Natural killer cell (primary cell): ENCODE data around the gene RIPOR2. TPM values are rescaled to one million over a fixed set of nuclear protein-coding genes. Genes with fewer than 3 reads are reported as not detected.
"Not testable (repeated sequence)": the region's sequence is repeated elsewhere in the genome, so short reads cannot be mapped to it uniquely, and the experiment has no call there.

Experiments used
- ATAC-seq, 3 donors: fragments of 150-1000 bp in 2 of 3; fragments of 200-7000 bp in 1 of 3; cut with Tn5 transposase; 1 replicate in 1 of 3; 2 replicates in 2 of 3; pipeline ENCODE4 v1.10.0; 2021; ENCODE audit warnings: mild to moderate bottlenecking in 2 of 3, moderate library complexity in 2 of 3
- DNase-seq, 2 donors: peaks; one replicate each; pipeline versions ENCODE4 v3.0.0 to v3.0.0-alpha.2; 2013 to 2021; ENCODE audit warnings: mixed read lengths in 1 of 2
- H3K27ac ChIP-seq: one replicate; pipeline ENCODE4 v1.5.1; 2013; ENCODE audit warnings: mild to moderate bottlenecking, low read length
- H3K27me3 ChIP-seq: one replicate; pipeline ENCODE4 v1.6.1; 2013; ENCODE audit warnings: low read length; ENCODE audit not compliant: control insufficient read depth, insufficient read depth
- H3K36me3 ChIP-seq: one replicate; pipeline ENCODE4 v1.6.1; 2013; ENCODE audit warnings: low read length; ENCODE audit not compliant: control insufficient read depth, insufficient read depth
- H3K4me1 ChIP-seq: one replicate; pipeline ENCODE4 v1.6.1; 2013; ENCODE audit warnings: low read length; ENCODE audit not compliant: control insufficient read depth, insufficient read depth
- H3K4me3 ChIP-seq: one replicate; pipeline ENCODE4 v1.5.1; 2013; ENCODE audit warnings: low read length
- H3K9me3 ChIP-seq: one replicate; pipeline ENCODE4 v1.6.1; 2013; ENCODE audit warnings: low read length; ENCODE audit not compliant: control insufficient read depth, insufficient read depth
- H3K27ac Mint-ChIP-seq, 2 donors: one replicate each; pipeline ENCODE4 v1.8.0; 2022; ENCODE audit warnings: mild to moderate bottlenecking in 2 of 2, mixed read lengths in 2 of 2, moderate library complexity in 1 of 2
- H3K27me3 Mint-ChIP-seq, 2 donors: one replicate each; pipeline ENCODE4 v1.8.0; 2022; ENCODE audit warnings: low read depth in 2 of 2, mixed read lengths in 2 of 2
- H3K36me3 Mint-ChIP-seq: one replicate; pipeline ENCODE4 v1.8.0; 2022; ENCODE audit warnings: mixed read lengths
- H3K4me1 Mint-ChIP-seq, 2 donors: one replicate each; pipeline ENCODE4 v1.8.0; 2022; ENCODE audit warnings: mixed read lengths in 2 of 2
- H3K4me3 Mint-ChIP-seq: one replicate; pipeline ENCODE4 v1.8.0; 2022; ENCODE audit warnings: mild to moderate bottlenecking, moderate library complexity, mixed read lengths
- H3K9me3 Mint-ChIP-seq, 2 donors: one replicate each; pipeline ENCODE4 v1.8.0; 2022; ENCODE audit warnings: mixed read lengths in 2 of 2
- WGBS: methylation state at CpG from one replicate; pipeline ENCODE4 v1.1.7; 2013; ENCODE audit warnings: missing lambda C conversion rate; ENCODE audit not compliant: insufficient coverage; 5-methylcytosine and 5-hydroxymethylcytosine counted together
- intact Hi-C: fragments of 100-400 bp; cut with micrococcal nuclease; formaldehyde crosslinking; loops from one replicate; pipeline ENCODE4 v1.14.2; 2022
- total RNA-seq, 4 donors: library from RNA; stranded (reverse); fragments of 120-200 nt in 1 of 4; gene quantifications; one replicate each; pipeline versions ENCODE4 v1.2.3 to v1.2.4, GENCODE V29; 2013 to 2022
- TF ChIP-seq, protein P1 (sequence below): fragments of 200-600 bp; IDR thresholded peaks from one replicate; pipeline ENCODE4 v1.8.0; 2022; ENCODE audit warnings: antibody characterized with exemption

Gene RIPOR2
- total RNA-seq, 3 donors from 2014 or later (not counting 1 experiment from before 2014, with no cell fraction given): 234 to 312 (median 299) TPM

DNA sequence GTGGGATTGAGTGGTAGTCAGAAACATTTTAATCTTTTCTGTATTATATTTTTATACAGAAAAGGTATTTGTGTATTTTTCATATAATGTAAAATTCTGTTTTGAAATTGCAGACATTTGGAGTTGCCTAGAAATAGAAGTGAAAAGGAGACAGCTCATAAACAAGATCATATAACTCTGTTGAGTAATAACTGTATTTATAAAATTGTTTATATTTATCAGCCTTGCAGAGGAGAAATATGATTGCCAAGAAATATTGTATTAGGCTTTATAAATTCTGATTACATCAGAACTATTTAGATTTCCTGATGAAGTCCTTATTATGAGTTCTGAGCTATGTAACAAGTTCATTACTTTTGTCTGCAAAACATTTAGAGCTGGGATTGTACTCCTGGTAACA, 55.3 kb downstream of the RIPOR2 start:
- intact Hi-C loops: no loop called here
- DNase-seq (no peak), ATAC-seq (no peak)
- no peak overlapping the region for H3K4me3 ChIP-seq
- TF ChIP-seq, protein P1, sequence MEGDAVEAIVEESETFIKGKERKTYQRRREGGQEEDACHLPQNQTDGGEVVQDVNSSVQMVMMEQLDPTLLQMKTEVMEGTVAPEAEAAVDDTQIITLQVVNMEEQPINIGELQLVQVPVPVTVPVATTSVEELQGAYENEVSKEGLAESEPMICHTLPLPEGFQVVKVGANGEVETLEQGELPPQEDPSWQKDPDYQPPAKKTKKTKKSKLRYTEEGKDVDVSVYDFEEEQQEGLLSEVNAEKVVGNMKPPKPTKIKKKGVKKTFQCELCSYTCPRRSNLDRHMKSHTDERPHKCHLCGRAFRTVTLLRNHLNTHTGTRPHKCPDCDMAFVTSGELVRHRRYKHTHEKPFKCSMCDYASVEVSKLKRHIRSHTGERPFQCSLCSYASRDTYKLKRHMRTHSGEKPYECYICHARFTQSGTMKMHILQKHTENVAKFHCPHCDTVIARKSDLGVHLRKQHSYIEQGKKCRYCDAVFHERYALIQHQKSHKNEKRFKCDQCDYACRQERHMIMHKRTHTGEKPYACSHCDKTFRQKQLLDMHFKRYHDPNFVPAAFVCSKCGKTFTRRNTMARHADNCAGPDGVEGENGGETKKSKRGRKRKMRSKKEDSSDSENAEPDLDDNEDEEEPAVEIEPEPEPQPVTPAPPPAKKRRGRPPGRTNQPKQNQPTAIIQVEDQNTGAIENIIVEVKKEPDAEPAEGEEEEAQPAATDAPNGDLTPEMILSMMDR: no peak
- peaks cover 60% of the 10 kb centered on the region for H3K36me3 ChIP-seq
- Mint-ChIP-seq H3K27me3 (no peaks in the 10 kb centered on the region), H3K36me3 (peaks cover 17% of the 10 kb centered on the region), H3K4me1 (peaks cover 90 to 93% of the 10 kb centered on the region in 2 donors), H3K4me3 (no peak overlapping the region), H3K27ac (peak overlapping the region; percentile 90 to 93), H3K9me3 (no peaks in the 10 kb centered on the region)
- H3K9me3 ChIP-seq: no peaks in the 10 kb centered on the region
- peaks cover 38% of the 10 kb centered on the region for H3K4me1 ChIP-seq
- H3K27me3 ChIP-seq: no peaks in the 10 kb centered on the region
- H3K27ac ChIP-seq: no peak overlapping the region

DNA sequence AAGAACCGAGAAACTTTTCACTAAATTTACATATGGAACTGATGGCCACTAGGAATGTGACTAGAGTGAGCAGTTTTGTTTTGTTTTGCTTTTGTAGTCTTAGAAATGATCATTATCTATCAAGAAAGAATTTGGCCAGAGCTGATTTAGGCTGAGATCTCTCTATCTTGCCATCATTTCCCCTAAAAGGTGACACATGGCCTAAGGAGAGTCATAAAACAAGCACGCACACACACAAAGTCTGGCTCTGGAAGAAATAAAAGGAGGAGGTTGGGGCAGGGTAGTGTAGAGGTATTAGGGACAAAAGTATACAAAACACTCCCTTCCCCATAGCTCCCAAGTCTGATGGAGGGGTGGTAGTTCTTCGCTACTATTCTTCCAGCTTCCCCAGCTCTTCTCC, 56.4 kb downstream of the RIPOR2 start:
- Mint-ChIP-seq H3K36me3 (peaks cover 22% of the 10 kb centered on the region), H3K27me3 (no peaks in the 10 kb centered on the region), H3K4me3 (peak overlapping the region; percentile 9), H3K4me1 (peaks cover 88% of the 10 kb centered on the region in 2 donors), H3K27ac (peak overlapping the region; percentile 90 to 93), H3K9me3 (no peaks in the 10 kb centered on the region)
- H3K9me3 ChIP-seq: no peaks in the 10 kb centered on the region
- 100% methylated on average over 1 of the region's 3 CpGs for WGBS
- ATAC-seq (no peak), DNase-seq (no peak)
- no peak overlapping the region for H3K4me3 ChIP-seq
- H3K27me3 ChIP-seq: no peaks in the 10 kb centered on the region
- H3K27ac ChIP-seq: no peak overlapping the region
- H3K4me1 ChIP-seq: peaks cover 35% of the 10 kb centered on the region
- TF ChIP-seq, protein P1: no peak
- H3K36me3 ChIP-seq: peaks cover 66% of the 10 kb centered on the region
- intact Hi-C loops: no loop called here

DNA sequence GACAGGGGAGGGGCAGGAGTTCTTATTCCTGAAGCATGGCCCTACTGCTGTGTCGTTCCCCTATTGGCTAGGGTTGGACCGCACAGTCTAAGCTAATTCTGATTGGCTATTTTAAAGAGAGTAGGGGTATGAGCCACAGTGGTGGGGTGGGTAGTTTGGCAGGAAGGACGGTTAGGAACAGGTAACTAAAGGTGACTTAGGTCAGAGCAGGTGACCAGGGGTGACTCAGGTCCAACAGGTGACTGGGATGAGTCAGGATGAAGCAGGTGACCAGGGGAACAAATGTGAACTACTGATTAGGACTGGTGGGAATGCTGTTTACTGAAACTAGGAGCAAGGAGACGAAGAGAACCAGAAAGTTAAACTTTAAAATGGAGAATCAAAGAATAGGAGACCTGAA, 58.0 kb downstream of the RIPOR2 start:
- H3K27me3 ChIP-seq, H3K27me3 Mint-ChIP-seq, intact Hi-C loops, H3K27ac ChIP-seq, H3K4me3 ChIP-seq, H3K9me3 ChIP-seq, H3K9me3 Mint-ChIP-seq, ATAC-seq, DNase-seq, H3K4me3 Mint-ChIP-seq: not testable (repeated sequence)
- WGBS: 100% methylated on average over 4 of the region's 4 CpGs
- H3K4me1 ChIP-seq: peaks cover 27% of the 10 kb centered on the region
- H3K4me1 Mint-ChIP-seq: peaks cover 80 to 83% of the 10 kb centered on the region in 2 donors
- peak overlapping the region; percentile 90 to 93 for H3K27ac Mint-ChIP-seq
- peaks cover 32% of the 10 kb centered on the region for H3K36me3 Mint-ChIP-seq
- H3K36me3 ChIP-seq: peaks cover 75% of the 10 kb centered on the region

DNA sequence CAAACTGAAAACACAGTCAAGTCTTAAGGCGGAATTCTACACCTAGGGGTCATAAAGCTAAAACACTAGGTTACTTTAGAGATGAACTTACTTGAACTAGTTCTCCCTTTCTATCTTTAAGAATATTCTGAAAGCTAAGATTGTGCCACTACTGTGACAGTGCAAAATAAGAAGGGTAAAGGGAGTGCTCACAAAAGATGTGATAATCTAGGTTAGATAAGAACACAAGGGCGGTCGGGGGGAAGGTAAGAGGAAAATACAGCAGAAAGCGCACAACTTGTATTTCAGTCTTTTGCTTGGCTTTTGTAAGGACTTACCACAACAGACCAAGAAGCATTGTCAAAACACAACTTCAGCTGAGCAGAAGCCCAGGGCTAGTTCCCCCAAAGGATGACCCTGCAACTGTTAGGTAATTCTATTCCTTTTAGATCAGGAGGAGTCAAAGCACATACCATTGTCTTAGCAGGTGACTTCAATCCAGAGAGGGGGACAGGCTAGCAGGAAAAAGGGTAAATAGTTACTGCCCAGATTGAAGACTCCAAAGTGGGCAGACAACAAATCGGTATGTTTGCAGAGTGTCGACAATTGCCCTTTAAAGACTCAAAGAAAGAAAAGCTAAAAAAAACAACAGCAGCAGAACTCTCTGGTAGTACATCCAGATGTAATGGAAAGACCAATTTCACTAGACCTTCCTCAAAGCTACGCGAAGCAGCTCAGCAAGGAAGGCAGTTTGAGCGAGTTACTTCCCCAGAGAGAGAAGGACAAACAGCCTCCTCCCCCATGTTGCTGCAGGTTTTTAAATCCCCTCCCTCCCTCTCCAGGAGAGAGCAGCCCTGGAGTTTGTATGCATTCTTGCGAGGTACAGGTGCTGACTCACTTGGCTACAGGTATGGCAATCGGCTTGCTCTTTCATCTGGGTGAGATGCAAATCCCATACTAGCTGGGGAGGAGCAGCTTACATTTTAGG, 59.0 kb downstream of the RIPOR2 start:
- no peaks in the 10 kb centered on the region for H3K9me3 Mint-ChIP-seq
- H3K4me3 Mint-ChIP-seq: peak overlapping the region; percentile 8

More for the DNA sequence above, 59.0 kb downstream of the RIPOR2 start:
- no peaks in the 10 kb centered on the region for H3K27me3 ChIP-seq
- peaks cover 73% of the 10 kb centered on the region in 2 donors for H3K4me1 Mint-ChIP-seq
- DNase-seq: no peak
- ATAC-seq: peak in 1 of 3 donors; percentile 70
- H3K27ac ChIP-seq: peak overlapping the region; percentile 3
- H3K36me3 ChIP-seq: peaks cover 82% of the 10 kb centered on the region
- TF ChIP-seq, protein P1: no peak
- H3K27ac Mint-ChIP-seq: peak overlapping the region; percentile 90 to 93
- H3K27me3 Mint-ChIP-seq: no peaks in the 10 kb centered on the region
- peaks cover 22% of the 10 kb centered on the region for H3K4me1 ChIP-seq
- H3K9me3 ChIP-seq: no peaks in the 10 kb centered on the region
- peaks cover 32% of the 10 kb centered on the region for H3K36me3 Mint-ChIP-seq
- no peak overlapping the region for H3K4me3 ChIP-seq
- intact Hi-C loops: no loop called here
- WGBS: 92% methylated on average over 11 of the region's 11 CpGs
